SK-N-SH (cell line): ENCODE measurements around the gene DMAP1.

Experiments used
- EP300 ChIP-seq, 2 experiments: IDR thresholded peaks; 2 replicates each; pipeline versions ENCODE4 v1.4.0 to v1.6.1; 2012; ENCODE audit warnings: borderline replicate concordance in 1 of 2, low read depth in 1 of 2, low read length in 1 of 2
- IRF3 ChIP-seq: fragments of 150-350 bp; IDR thresholded peaks from 2 replicates; pipeline ENCODE4 v1.6.1; 2016; ENCODE audit warnings: mild to moderate bottlenecking, low read depth, low read length
- MAX ChIP-seq: IDR thresholded peaks from 2 replicates; pipeline ENCODE4 v1.4.0; 2012; ENCODE audit warnings: low read depth
- NRF1 ChIP-seq: IDR thresholded peaks from 2 replicates; pipeline ENCODE4 v1.6.1; 2012; ENCODE audit warnings: low read depth, mild to moderate bottlenecking, low read length
- POLR2AphosphoS5 ChIP-seq: IDR thresholded peaks from 2 replicates; pipeline ENCODE4 v1.6.1; 2012; ENCODE audit warnings: low read depth, low read length
- RCOR1 ChIP-seq: fragments of 150-350 bp; IDR thresholded peaks from 2 replicates; pipeline ENCODE4 v1.6.1; 2017; ENCODE audit warnings: antibody characterized with exemption, low read length
- SIN3A ChIP-seq: IDR thresholded peaks from 2 replicates; pipeline ENCODE4 v1.6.1; 2012; ENCODE audit warnings: low read depth, mild to moderate bottlenecking, low read length, moderate library complexity, borderline replicate concordance
- TAF1 ChIP-seq: IDR thresholded peaks from 2 replicates; pipeline ENCODE4 v1.6.1; 2012; ENCODE audit warnings: low read depth, mild to moderate bottlenecking, low read length, moderate library complexity, borderline replicate concordance
- TF ChIP-seq, protein P1 (sequence below): fragments of 200-600 bp; sonication (generic); IDR thresholded peaks from 2 replicates; pipeline ENCODE4 v1.6.1; 2017; ENCODE audit warnings: antibody characterized with exemption, mild to moderate bottlenecking, moderate library complexity

GRCh38 chr1:44222397-44223186, 9.3 kb downstream of the DMAP1 start:
- TF ChIP-seq POLR2AphosphoS5 (no peak), MAX (no peak), EP300 (IDR thresholded peaks at IDR 0.05; ENCODE audit: borderline replicate concordance in 1 of 2, low read depth in 1 of 2, low read length in 1 of 2) (no peak), RCOR1 (no peak), SIN3A (no peak), NRF1 (no peak), TAF1 (no peak), IRF3 (no peak)
- TF ChIP-seq, protein P1, sequence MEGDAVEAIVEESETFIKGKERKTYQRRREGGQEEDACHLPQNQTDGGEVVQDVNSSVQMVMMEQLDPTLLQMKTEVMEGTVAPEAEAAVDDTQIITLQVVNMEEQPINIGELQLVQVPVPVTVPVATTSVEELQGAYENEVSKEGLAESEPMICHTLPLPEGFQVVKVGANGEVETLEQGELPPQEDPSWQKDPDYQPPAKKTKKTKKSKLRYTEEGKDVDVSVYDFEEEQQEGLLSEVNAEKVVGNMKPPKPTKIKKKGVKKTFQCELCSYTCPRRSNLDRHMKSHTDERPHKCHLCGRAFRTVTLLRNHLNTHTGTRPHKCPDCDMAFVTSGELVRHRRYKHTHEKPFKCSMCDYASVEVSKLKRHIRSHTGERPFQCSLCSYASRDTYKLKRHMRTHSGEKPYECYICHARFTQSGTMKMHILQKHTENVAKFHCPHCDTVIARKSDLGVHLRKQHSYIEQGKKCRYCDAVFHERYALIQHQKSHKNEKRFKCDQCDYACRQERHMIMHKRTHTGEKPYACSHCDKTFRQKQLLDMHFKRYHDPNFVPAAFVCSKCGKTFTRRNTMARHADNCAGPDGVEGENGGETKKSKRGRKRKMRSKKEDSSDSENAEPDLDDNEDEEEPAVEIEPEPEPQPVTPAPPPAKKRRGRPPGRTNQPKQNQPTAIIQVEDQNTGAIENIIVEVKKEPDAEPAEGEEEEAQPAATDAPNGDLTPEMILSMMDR = no peak
